Subcutaneous abdominal adipose tissue (tissue), 5 donors: ENCODE results near the gene ZSCAN22.
A peak's percentile ranks its signal among the peaks of the same experiment; 100 is the strongest.

Source experiments
- H3K27ac ChIP-seq: one replicate; pipeline ENCODE4 v1.7.0; 2013; ENCODE audit warnings: low read depth, mild to moderate bottlenecking, inconsistent platforms, low read length, moderate library complexity
- H3K27me3 ChIP-seq, 5 donors: one replicate each; pipeline ENCODE4 v1.7.0; 2013; ENCODE audit warnings: low read length in 5 of 5, inconsistent platforms in 1 of 5; ENCODE audit not compliant: control insufficient read depth in 5 of 5, insufficient read depth in 4 of 5
- H3K36me3 ChIP-seq, 5 donors: one replicate each; pipeline ENCODE4 v1.7.0; 2013; ENCODE audit warnings: low read length in 5 of 5; ENCODE audit not compliant: control insufficient read depth in 5 of 5, insufficient read depth in 5 of 5
- H3K4me1 ChIP-seq, 5 donors: one replicate each; pipeline ENCODE4 v1.7.0; 2013; ENCODE audit warnings: low read length in 5 of 5, mild to moderate bottlenecking in 3 of 5, moderate library complexity in 1 of 5; ENCODE audit not compliant: control insufficient read depth in 5 of 5, insufficient read depth in 5 of 5
- H3K4me3 ChIP-seq, 5 donors: one replicate each; pipeline ENCODE4 v1.7.0; 2013; ENCODE audit warnings: low read length in 5 of 5, low read depth in 1 of 5
- H3K9ac ChIP-seq, 5 donors: one replicate each; pipeline ENCODE4 v1.7.0; 2013; ENCODE audit warnings: low read length in 5 of 5, mild to moderate bottlenecking in 4 of 5, moderate library complexity in 3 of 5
- H3K9me3 ChIP-seq, 5 donors: one replicate each; pipeline ENCODE4 v1.7.0; 2013; ENCODE audit warnings: low read length in 5 of 5; ENCODE audit not compliant: control insufficient read depth in 5 of 5
- donor health status: healthy.
- donor health status: healthy.
- donor health status: healthy.
- donor health status: healthy.
- donor health status: healthy.

ZSCAN22 gene

GRCh38 chr19:58381460-58382212 is 54.8 kb downstream of the ZSCAN22 start:
- Histone ChIP-seq H3K36me3 (no peaks in the 10 kb centered on the region), H3K9ac (peak overlapping the region in 4 of 5 donors; percentile 46 to 89 (median 71)), H3K9me3 (no peaks in the 10 kb centered on the region), H3K27ac (peak overlapping the region; percentile 85), H3K27me3 (no peaks in the 10 kb centered on the region), H3K4me3 (peak overlapping the region; percentile 76 to 91 (median 83)), H3K4me1 (peaks cover 11 to 40% (median 38%) of the 10 kb centered on the region in 5 donors)

- Histone ChIP-seq H3K4me3 (no peak overlapping the region), H3K4me1 (peaks cover 16 to 52% (median 46%) of the 10 kb centered on the region in 5 donors), H3K9ac (no peak overlapping the region), H3K9me3 (no peaks in the 10 kb centered on the region), H3K27me3 (no peaks in the 10 kb centered on the region), H3K27ac (no peak overlapping the region), H3K36me3 (peaks cover 0 to 2% (median under 1%) of the 10 kb centered on the region in 5 donors)
Observed at GRCh38 chr19:58382997-58383603, 56.3 kb downstream of the ZSCAN22 start.

GRCh38 chr19:58385313-58385890 is 58.6 kb downstream of the ZSCAN22 start:
- Histone ChIP-seq H3K9me3 (no peaks in the 10 kb centered on the region), H3K27ac (peak overlapping the region; percentile 92), H3K36me3 (peaks cover 3 to 15% (median 8%) of the 10 kb centered on the region in 5 donors), H3K9ac (peak overlapping the region in 4 of 5 donors; percentile 72 to 90 (median 82)), H3K4me1 (peaks cover 9 to 45% (median 38%) of the 10 kb centered on the region in 5 donors), H3K4me3 (peak overlapping the region; percentile 69 to 87 (median 77)), H3K27me3 (no peaks in the 10 kb centered on the region)

- Histone ChIP-seq H3K9ac (peak overlapping the region; percentile 63 to 90 (median 78)), H3K27me3 (no peaks in the 10 kb centered on the region), H3K9me3 (no peaks in the 10 kb centered on the region), H3K4me1 (peaks cover 9 to 46% (median 36%) of the 10 kb centered on the region in 5 donors), H3K27ac (peak overlapping the region; percentile 92), H3K4me3 (peak overlapping the region; percentile 69 to 87 (median 77)), H3K36me3 (peaks cover 6 to 20% (median 14%) of the 10 kb centered on the region in 5 donors)
Observed at GRCh38 chr19:58385891-58386575, 59.2 kb downstream of the ZSCAN22 start.

- Histone ChIP-seq H3K4me1 (peaks cover 9 to 40% (median 30%) of the 10 kb centered on the region in 5 donors), H3K9me3 (no peaks in the 10 kb centered on the region), H3K27ac (peak within 1 kb of the TSS; percentile 92), H3K27me3 (no peaks in the 10 kb centered on the region), H3K9ac (peak within 1 kb of the TSS; percentile 63 to 90 (median 78)), H3K4me3 (peak within 1 kb of the TSS; percentile 73 to 87 (median 85)), H3K36me3 (peaks cover 6 to 27% (median 17%) of the 10 kb centered on the region in 5 donors)
Observed at GRCh38 chr19:58386576-58387337, 60.0 kb downstream of the ZSCAN22 start, which contains the start of gene RPS5. RPS5 (plus strand) TSS chr19:58387269; CDS start chr19:58388138, 869 bp downstream.

GRCh38 chr19:58387338-58388174 is 60.8 kb downstream of the ZSCAN22 start:
- no peaks in the 10 kb centered on the region for H3K27me3 ChIP-seq
- H3K9me3 ChIP-seq = no peaks in the 10 kb centered on the region
- H3K4me1 ChIP-seq = peaks cover 9 to 34% (median 25%) of the 10 kb centered on the region in 5 donors
- H3K36me3 ChIP-seq = peaks cover 6 to 34% (median 17%) of the 10 kb centered on the region in 5 donors
- peak overlapping the region; percentile 92 for H3K27ac ChIP-seq
- peak overlapping the region; percentile 40 to 90 (median 78) for H3K9ac ChIP-seq
- peak overlapping the region; percentile 73 to 87 (median 85) for H3K4me3 ChIP-seq

- Histone ChIP-seq H3K27ac (no peak overlapping the region), H3K4me1 (peaks cover 9 to 34% (median 25%) of the 10 kb centered on the region in 5 donors), H3K36me3 (peaks cover 6 to 40% (median 23%) of the 10 kb centered on the region in 5 donors), H3K4me3 (peak overlapping the region; percentile 73 to 87 (median 85)), H3K9ac (peak overlapping the region in 3 of 5 donors; percentile 72 to 90 (median 85)), H3K9me3 (no peaks in the 10 kb centered on the region), H3K27me3 (no peaks in the 10 kb centered on the region)
Observed at GRCh38 chr19:58388175-58388526, 61.4 kb downstream of the ZSCAN22 start.
